Upper lobe of left lung (tissue), 6 donors: ENCODE results near the gene RPS6KA2. TPM values are rescaled to one million over a fixed set of nuclear protein-coding genes. Genes with fewer than 3 reads are reported as not detected.

ENCODE experiments used
- ATAC-seq, 2 donors: fragments of 200-7000 bp; cut with Tn5 transposase; one replicate each; pipeline ENCODE4 v1.9.1; 2022; ENCODE audit warnings: mild to moderate bottlenecking in 2 of 2, moderate library complexity in 2 of 2; ENCODE audit not compliant: low FRiP score in 2 of 2
- DNase-seq, 2 donors: peaks; one replicate each; pipeline ENCODE4 v3.0.0-alpha.2; 2019 to 2020
- H3K27ac ChIP-seq, 4 donors: fragments of 200-600 bp; sonication (generic); one replicate each; pipeline ENCODE4 v1.5.1; 2016 to 2019
- H3K27me3 ChIP-seq, 4 donors: fragments of 200-600 bp; sonication (generic); one replicate each; pipeline ENCODE4 v1.5.1; 2017 to 2019
- H3K36me3 ChIP-seq, 4 donors: fragments of 200-600 bp; sonication (generic); one replicate each; pipeline ENCODE4 v1.5.1; 2016 to 2019
- H3K4me1 ChIP-seq, 4 donors: fragments of 200-600 bp; sonication (generic); one replicate each; pipeline ENCODE4 v1.5.1; 2018 to 2019
- H3K4me3 ChIP-seq, 4 donors: fragments of 200-600 bp; sonication (generic); one replicate each; pipeline ENCODE4 v1.5.1; 2017 to 2019; ENCODE audit warnings: mild to moderate bottlenecking in 2 of 4, moderate library complexity in 1 of 4
- H3K9me3 ChIP-seq, 4 donors: fragments of 200-600 bp; sonication (generic); one replicate each; pipeline ENCODE4 v1.5.1; 2018 to 2019
- CTCF ChIP-seq, 6 experiments: fragments of 450-650 bp in 4 of 6; fragments of 200-600 bp in 2 of 6; sonication (generic) in 2 of 6; IDR thresholded peaks; one replicate each; pipeline ENCODE4 v1.5.1; 2016 to 2019; ENCODE audit warnings: antibody characterized with exemption in 6 of 6
- EP300 ChIP-seq, 4 donors: sonication (generic); formaldehyde crosslinking; IDR thresholded peaks; one replicate each; pipeline ENCODE4 v1.5.1; 2017; ENCODE audit warnings: antibody characterized with exemption in 4 of 4, control low read depth in 2 of 4
- POLR2A ChIP-seq, 4 donors: fragments of 450-650 bp; IDR thresholded peaks; one replicate each; pipeline ENCODE4 v1.5.1; 2016 to 2017; ENCODE audit warnings: antibody characterized with exemption in 4 of 4, mild to moderate bottlenecking in 2 of 4
- POLR2AphosphoS5 ChIP-seq, 2 donors: sonication (generic); formaldehyde crosslinking; IDR thresholded peaks; one replicate each; pipeline ENCODE4 v1.5.1; 2017; ENCODE audit warnings: antibody characterized with exemption in 2 of 2
- WGBS, 2 donors: methylation state at CpG; one replicate each; pipeline ENCODE4 v1.1.5; 2017 to 2018; 5-methylcytosine and 5-hydroxymethylcytosine counted together
- total RNA-seq, 6 donors: library from RNA; depleted of rRNA in 4 of 6; stranded (reverse); fragments of >200 nt in 4 of 6; gene quantifications; one replicate each; pipeline versions ENCODE4 v1.1.0 to v1.2.1, GENCODE V29; 2016 to 2021
- donor health status: DM: no; HTN: no; CAD: no; lungs with moderate emphysema.
- donor health status: DM: no; HTN: yes; CAD: no; lungs with severe emphysema.

Gene RPS6KA2
- total RNA-seq, 6 donors from 2014 or later = 101 to 233 (median 168) TPM

- no peaks in the 10 kb centered on the region for H3K9me3 ChIP-seq
- peaks cover 7 to 84% (median 50%) of the 10 kb centered on the region in 4 donors for H3K36me3 ChIP-seq
- TF ChIP-seq CTCF (IDR thresholded peaks at IDR 0.05) (no peak), EP300 (IDR thresholded peaks at IDR 0.05) (no peak), POLR2AphosphoS5 (IDR thresholded peaks at IDR 0.05) (no peak), POLR2A (IDR thresholded peaks at IDR 0.05) (no peak)
- no peak overlapping the region for H3K4me3 ChIP-seq
- no peak overlapping the region for H3K27ac ChIP-seq
- WGBS, 2 donors = 94 to 96% methylated on average over 11 of the region's 11 CpGs
- H3K4me1 ChIP-seq = no peaks in the 10 kb centered on the region
- DNase-seq (peak in 1 of 2 donors; percentile 8), ATAC-seq (no peak)
- no peaks in the 10 kb centered on the region for H3K27me3 ChIP-seq
Measured at GRCh38 chr6:166446567-166447065, 180.4 kb downstream of the RPS6KA2 start.

GRCh38 chr6:166446146-166446545, 180.9 kb downstream of the RPS6KA2 start:
- no peaks in the 10 kb centered on the region for H3K4me1 ChIP-seq
- no peaks in the 10 kb centered on the region for H3K9me3 ChIP-seq
- no peak overlapping the region for H3K27ac ChIP-seq
- peaks cover 7 to 81% (median 51%) of the 10 kb centered on the region in 4 donors for H3K36me3 ChIP-seq
- H3K27me3 ChIP-seq = no peaks in the 10 kb centered on the region
- TF ChIP-seq POLR2AphosphoS5 (IDR thresholded peaks at IDR 0.05) (no peak), EP300 (IDR thresholded peaks at IDR 0.05) (no peak), CTCF (IDR thresholded peaks at IDR 0.05) (no peak), POLR2A (IDR thresholded peaks at IDR 0.05) (no peak)
- DNase-seq = peak in 1 of 2 donors; percentile 10
- no peak overlapping the region for H3K4me3 ChIP-seq
- WGBS, 2 donors = 84 to 85% methylated on average over 13 of the region's 13 CpGs
- ATAC-seq = no peak

GRCh38 chr6:166444446-166444845, 182.6 kb downstream of the RPS6KA2 start:
- no peak for ATAC-seq
- Histone ChIP-seq H3K27me3 (no peaks in the 10 kb centered on the region), H3K4me3 (no peak overlapping the region), H3K4me1 (peaks cover 0 to 10% (median 7%) of the 10 kb centered on the region in 4 donors), H3K9me3 (no peaks in the 10 kb centered on the region), H3K27ac (no peak overlapping the region), H3K36me3 (peaks cover 7 to 84% (median 47%) of the 10 kb centered on the region in 4 donors)
- peak in 1 of 2 donors; percentile 3 for DNase-seq
- WGBS, 2 donors = 91 to 93% methylated on average over 14 to 15 of the region's 15 CpGs
- TF ChIP-seq CTCF (IDR thresholded peaks at IDR 0.05) = no peak
- TF ChIP-seq EP300 (IDR thresholded peaks at IDR 0.05) = no peak
- TF ChIP-seq POLR2AphosphoS5 (IDR thresholded peaks at IDR 0.05) = no peak
- TF ChIP-seq POLR2A (IDR thresholded peaks at IDR 0.05) = no peak

GRCh38 chr6:166443166-166443565, 183.9 kb downstream of the RPS6KA2 start:
- Histone ChIP-seq H3K27me3 (no peaks in the 10 kb centered on the region), H3K36me3 (peaks cover 7 to 72% (median 39%) of the 10 kb centered on the region in 4 donors), H3K27ac (no peak overlapping the region), H3K9me3 (no peaks in the 10 kb centered on the region), H3K4me1 (peaks cover 0 to 11% (median 8%) of the 10 kb centered on the region in 4 donors), H3K4me3 (no peak overlapping the region)
- WGBS, 2 donors = 87 to 90% methylated on average over 8 of the region's 8 CpGs
- DNase-seq = no peak
- TF ChIP-seq POLR2A (IDR thresholded peaks at IDR 0.05) = no peak
- TF ChIP-seq EP300 (IDR thresholded peaks at IDR 0.05) = no peak
- no peak for TF ChIP-seq CTCF (IDR thresholded peaks at IDR 0.05)
- TF ChIP-seq POLR2AphosphoS5 (IDR thresholded peaks at IDR 0.05) = no peak
- no peak for ATAC-seq

- Histone ChIP-seq H3K9me3 (no peaks in the 10 kb centered on the region), H3K36me3 (peaks cover 2 to 72% (median 39%) of the 10 kb centered on the region in 4 donors), H3K27me3 (no peaks in the 10 kb centered on the region), H3K4me3 (no peak overlapping the region), H3K4me1 (peaks cover 0 to 11% (median 8%) of the 10 kb centered on the region in 4 donors), H3K27ac (no peak overlapping the region)
- 83 to 87% methylated on average over 18 of the region's 18 CpGs for WGBS, 2 donors
- ATAC-seq (no peak), DNase-seq (peak in 1 of 2 donors; percentile 13)
- TF ChIP-seq POLR2A (IDR thresholded peaks at IDR 0.05) = no peak
- TF ChIP-seq CTCF (IDR thresholded peaks at IDR 0.05) = no peak
- TF ChIP-seq POLR2AphosphoS5 (IDR thresholded peaks at IDR 0.05) = no peak
- no peak for TF ChIP-seq EP300 (IDR thresholded peaks at IDR 0.05)
Measured at GRCh38 chr6:166442131-166442685, 184.8 kb downstream of the RPS6KA2 start.
